ENCODE results near the gene PLA2G7.

DNA sequence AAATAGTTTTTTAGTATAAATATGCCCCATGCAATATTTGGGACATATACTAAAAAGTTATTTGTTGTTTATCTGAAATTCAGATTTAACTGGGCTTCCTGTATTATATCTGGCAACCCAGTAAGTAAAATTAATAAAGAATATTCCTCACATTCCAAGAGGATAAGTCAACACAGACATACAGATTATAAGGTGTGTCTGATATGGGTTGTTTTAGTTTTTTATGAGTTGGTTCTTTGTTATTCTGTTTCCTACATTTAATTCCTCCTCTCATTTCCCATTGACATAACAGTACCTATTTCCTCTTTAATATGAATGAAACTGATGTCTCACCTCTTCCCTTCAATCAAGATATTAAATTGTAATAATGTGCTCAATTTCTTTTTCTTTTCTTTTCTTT is 1.7 kb upstream of the PLA2G7 start:
- TF ChIP-seq, protein P1, sequence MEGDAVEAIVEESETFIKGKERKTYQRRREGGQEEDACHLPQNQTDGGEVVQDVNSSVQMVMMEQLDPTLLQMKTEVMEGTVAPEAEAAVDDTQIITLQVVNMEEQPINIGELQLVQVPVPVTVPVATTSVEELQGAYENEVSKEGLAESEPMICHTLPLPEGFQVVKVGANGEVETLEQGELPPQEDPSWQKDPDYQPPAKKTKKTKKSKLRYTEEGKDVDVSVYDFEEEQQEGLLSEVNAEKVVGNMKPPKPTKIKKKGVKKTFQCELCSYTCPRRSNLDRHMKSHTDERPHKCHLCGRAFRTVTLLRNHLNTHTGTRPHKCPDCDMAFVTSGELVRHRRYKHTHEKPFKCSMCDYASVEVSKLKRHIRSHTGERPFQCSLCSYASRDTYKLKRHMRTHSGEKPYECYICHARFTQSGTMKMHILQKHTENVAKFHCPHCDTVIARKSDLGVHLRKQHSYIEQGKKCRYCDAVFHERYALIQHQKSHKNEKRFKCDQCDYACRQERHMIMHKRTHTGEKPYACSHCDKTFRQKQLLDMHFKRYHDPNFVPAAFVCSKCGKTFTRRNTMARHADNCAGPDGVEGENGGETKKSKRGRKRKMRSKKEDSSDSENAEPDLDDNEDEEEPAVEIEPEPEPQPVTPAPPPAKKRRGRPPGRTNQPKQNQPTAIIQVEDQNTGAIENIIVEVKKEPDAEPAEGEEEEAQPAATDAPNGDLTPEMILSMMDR (conservative IDR thresholded peaks at IDR 0.05 in 1 of 2, IDR thresholded peaks at IDR 0.05 in 1 of 2; ENCODE audit: extremely low read depth in 1 of 2, insufficient read depth in 1 of 2, low read depth in 1 of 2, low read length in 2 of 2) = no peak
- TF ChIP-seq EZH2 (IDR thresholded peaks at IDR 0.05; ENCODE audit: borderline replicate concordance, low read length) = no peak
